ENCODE results near the gene STAMBP.
"Not testable (repeated sequence)": the region's sequence is repeated elsewhere in the genome, so short reads cannot be mapped to it uniquely, and the experiment has no call there.

Gene STAMBP

DNA sequence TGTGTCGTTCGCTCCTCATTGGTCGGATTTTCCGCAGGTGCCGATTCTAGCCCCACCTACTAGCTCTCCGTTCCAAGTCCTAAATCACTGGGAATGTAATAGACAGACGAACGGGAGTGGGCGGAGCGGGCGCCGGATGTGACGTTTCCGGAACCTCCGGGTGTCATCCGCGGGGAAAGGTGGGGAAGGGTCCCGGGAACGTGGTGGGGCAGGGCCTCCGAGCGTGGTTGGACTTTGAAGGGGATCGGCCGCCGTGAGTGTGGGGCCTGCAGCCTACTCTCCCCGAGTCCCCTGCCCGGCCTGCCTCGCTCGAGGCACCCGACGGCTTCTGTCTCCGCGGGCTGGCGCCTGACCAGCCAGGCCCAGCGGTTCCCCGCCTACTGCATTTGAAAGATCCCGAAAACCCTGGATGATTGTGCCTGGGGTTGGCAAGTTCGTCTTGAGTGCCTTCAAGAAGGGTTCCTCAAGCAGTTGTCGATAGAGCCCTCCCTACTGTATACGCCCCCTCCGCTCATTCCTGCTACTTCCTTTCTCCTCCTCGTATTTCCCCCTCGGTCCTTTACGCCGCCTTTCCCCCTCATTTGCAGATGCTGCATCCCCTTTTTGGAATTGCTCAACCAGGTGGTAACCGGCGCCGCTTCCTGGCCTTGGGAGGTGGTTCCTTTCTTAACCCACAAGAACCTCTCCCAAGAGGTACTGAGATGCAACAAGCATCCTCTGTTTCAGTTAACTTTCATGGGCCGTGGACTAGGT is at the start of gene STAMBP:
TSS of gene STAMBP (plus strand) at position 144 of the 753 bp plus-strand sequence. CDS start 1,896 bp downstream, outside the sequence.
- DNase-seq, result peak; percentile 98

DNA sequence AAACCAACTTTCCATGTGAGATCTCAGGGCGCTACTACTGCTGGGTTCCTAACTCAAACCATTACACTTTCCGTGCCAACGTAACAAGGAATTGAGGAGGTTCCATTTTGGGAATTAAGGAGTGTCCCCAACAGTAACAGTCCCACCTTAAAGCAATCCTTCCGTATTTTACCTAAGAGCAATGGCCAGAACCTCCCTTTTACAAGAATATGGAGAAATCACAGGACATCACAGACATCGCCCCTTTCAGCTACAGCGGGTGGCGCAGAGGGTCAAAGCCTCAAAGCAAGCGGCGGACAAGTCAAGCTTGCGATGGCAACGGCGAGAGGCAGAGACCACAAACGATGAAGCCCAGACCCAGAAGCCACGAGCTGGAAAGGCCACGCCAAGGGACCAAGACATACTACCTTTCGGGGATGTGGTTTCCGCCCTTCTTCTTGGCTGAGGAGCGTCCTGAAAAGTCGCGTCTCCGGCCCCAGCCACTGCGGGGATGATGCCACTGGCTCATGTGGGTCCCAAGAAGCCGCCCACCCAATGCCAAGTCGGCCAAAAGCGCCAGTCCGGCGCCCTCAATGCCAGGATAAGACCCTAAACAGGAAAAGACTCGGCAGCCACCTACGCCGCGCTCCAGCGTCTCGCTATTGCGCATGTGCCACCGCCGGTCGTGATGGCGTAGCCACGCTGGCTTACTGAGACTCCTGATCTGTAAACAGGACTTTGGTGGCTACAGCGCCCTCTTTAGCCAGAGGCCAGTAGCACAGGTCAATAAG is 49.1 kb upstream of the STAMBP start, which contains the start of gene DUSP11:
TSS of gene DUSP11 (minus strand) at position 637 of the 770 bp plus-strand sequence. CDS start at position 508, 129 bp downstream.
- peak; percentile 92 to 94 for DNase-seq

DNA sequence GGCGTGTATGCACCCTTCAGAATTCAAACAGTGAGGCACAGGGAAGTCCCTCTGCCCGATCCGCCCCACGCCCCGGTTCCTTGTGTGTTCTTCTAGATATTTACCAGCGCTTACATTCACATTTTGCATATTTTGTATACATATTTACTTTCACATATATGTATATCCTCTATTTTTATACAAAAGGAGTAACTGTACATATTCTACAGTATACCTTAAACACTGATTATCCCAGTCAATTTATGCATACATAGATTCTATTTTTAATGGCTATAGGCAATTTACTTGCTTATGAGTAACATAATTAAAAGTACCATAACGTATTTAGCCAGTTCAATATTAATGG is 48.6 kb upstream of the STAMBP start:
- no peak for DNase-seq

DNA sequence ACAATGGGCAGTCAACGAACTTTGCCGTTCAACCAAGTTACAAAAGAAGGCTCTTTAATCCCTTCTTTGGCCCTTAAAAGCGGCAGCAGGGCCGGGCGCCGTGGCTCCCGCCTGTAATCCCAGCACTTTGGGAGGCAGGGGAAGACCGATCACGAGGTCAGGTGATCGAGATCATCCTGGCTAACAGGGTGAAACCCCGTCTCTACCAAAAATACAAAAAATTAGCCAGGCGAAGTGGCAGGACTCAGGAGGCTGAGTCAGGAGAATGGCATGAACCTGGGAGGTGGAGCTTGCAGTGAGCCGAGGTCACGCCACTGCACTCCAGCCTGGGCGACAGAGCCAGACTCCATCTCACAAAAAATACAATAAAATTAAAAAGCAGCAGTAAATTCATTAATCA is 45.4 kb upstream of the STAMBP start:
- DNase-seq, result not testable (repeated sequence)

DNA sequence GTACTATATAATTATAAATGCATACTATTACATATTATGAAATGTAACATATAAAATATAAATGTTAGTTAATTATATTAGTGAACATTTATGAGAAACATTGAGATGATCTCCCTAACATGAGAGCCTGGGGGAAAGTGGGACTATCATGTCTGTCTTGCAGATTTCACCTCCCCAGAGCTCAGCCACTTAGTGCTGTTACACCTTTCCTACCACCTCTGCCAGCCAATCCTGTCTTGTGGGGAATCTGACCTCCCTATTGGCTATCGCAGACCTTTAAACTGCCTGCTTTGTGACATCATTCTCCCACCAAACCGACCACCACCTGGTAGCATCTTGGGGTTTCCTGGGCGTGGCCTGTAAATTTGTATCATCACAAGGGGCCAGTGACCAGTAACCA is 44.9 kb upstream of the STAMBP start, which contains the start of gene C2orf78:
TSS of gene C2orf78 (plus strand) at position 301 of the 400 bp plus-strand sequence. CDS start 127 bp downstream, outside the sequence.
- not testable (repeated sequence) for DNase-seq

DNA sequence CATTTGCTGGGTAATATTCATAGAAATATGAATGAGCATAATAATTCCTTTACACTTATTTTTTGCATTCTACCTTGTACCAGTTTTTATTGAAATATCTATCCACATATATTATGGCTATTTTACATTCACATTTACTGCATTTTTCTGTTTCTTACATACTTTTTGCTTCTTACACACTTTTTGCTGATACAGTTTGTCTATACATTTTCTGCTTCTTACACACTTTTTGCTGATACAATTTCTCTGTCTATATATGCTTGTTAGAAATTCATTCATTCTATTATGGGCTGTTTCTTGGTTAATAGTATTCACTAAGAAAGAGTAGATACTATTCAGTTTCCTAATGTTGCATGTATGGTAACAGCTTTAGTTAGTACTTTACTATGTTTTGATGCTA is 16.9 kb upstream of the STAMBP start:
- no peak for DNase-seq

DNA sequence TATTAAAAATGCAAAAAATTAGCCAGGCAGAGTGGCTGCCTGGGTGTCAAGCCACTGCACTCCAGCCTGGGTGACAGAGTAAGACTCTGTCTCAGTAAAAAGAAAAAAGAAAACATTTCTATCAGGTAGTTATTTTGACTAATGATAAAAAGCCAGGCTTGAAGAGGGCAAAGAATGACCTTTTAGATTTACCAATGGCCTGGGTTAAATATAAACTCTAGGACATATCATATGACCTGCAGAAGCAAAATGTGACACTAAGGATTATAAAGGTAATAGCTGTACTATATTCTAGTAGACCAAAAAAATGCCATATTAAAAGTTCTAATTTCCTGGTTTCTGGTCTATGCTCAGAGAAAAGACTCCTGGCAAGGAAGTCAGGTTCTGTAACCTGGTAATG is 16.1 kb upstream of the STAMBP start:
- no peak for DNase-seq

DNA sequence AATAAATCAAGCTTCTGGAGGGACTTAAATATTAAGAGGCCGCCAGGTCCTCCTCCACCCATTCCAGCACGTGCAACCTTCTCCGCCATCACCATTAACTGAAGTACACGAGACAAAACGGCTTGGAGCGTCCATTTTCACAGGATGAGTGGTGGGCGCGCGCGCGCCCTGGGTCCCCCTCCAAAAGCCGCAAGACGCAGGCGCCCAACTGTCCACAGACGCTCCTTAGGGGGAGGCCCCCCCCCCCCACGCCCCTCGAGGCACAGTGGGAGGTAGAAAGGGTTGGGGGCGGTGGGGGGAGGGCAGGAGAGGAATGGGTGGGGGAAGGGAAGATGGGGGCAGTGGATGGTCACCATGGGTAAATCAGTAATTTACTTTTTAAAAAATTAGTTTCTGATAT is 10.5 kb upstream of the STAMBP start:
- no peak for DNase-seq

DNA sequence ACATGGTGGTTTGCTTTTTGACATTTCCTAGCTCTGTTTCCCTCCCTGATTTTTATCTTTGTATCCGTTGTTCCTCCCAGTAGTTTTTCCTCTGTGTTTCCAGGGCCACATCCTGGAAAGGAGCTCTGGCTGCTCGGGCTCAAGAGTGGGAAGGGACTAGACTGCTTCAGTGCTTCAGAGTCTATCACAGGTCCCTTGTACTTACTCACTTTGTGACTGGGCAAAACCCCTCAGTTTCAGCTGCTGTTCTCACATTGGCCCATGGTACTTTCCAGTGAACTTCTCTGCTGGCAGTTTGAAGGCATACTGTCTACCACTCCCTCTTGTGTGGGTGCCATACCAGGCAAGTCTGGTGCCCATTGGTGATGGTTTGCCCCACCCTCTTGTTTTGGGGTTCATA is 7.5 kb upstream of the STAMBP start:
- no peak for DNase-seq

DNA sequence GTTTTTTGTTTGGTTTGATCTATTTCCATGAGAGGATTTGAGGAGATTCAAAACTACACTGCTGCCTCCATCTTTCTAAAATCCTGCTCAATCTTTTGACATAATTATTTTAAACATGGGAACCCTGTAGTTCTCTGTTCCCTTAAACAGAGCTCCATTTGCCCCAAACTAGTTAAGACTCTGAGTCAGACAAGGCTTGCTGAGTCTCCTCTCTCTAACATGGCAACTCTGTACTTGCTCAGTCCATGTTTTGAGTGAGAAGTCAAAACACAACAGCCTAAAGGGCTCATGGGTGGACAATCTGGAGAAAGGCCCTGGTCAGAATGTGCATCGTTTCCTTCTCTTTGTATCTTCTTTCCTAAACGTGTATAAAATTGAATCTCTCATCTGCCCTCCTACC is 7.1 kb upstream of the STAMBP start:
- DNase-seq, result no peak

DNA sequence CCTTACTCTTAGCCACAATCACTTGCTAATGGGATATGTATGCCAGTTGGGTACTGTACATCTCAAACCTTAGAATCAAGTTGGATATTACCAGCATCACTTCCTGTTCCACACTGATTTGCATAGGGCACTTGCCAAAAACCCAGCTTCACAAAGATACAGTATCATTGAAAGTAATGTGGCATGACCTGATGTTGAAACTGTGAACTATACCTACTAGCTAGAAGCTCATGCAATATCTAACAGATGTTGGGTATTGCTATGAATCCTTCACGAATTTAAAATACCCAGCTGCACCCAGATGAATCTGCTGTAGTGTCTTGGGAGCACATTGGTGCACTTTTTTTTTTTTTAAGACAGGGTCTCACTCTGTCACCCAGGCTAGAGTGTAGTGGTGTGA is 6.5 kb upstream of the STAMBP start:
- DNase-seq, result no peak

DNA sequence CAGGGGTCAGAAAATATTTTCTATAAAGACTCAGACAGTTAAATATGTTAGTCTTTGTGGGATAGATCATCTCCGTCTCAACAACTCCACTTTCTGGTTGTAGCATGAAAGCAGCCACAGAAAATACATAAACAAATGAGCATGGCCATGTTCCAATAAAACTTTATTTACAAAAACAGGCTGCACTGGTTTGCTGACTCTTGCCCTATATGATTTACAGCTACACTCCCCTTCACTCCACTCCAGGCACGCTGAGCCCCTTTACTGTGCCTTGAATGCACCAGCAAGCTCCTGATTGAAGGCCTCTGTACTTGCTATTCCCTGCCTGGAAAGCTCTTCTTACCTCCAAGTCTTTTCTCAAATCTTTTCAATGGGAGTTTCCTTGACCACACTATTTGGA is 5.8 kb upstream of the STAMBP start:
- no peak for DNase-seq

DNA sequence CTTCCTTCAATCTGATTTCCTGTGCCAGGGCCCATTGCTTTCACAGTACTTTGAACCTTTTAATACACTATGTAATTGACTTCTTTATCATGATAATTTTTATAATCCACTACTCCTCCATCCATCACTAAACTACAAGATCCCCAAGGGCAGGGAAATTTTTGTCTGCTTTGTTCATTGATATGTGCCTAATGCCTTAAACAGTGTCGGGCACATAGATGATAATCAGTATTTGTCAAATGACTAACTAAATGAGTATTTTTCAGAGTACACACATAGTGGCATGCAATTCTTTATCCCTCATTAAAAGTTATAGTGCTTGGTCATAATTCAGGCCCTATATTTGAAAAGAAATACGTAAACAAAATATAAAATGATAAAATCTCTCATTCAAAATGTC is 5.3 kb upstream of the STAMBP start:
- DNase-seq, result no peak

DNA sequence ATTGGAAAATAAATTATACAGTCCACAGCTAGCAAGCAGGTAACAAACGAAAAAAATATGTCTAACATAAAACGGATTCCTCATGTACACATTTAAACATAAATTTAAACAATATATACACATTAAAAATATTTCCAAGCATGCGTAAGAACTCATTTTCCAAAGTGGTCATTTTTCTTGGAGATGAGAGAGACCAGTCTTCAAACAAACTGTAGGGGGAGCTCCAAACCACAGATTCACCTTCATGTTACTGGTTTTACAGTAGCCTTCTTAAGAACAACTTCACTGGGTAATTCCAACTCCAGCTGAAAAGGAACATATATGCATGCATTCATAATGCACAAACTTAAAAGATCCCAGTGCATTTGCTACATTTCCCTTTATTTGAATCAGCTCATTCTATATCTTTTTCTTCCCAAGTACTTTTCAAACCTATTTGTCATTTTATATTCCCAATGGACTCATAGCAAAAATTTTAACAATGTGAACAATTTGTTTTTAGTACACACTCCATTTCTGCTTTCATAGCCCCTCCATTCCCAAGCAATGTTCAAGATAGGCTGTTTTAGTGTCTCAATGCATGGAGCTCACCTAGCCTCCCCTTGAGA is 4.7 kb upstream of the STAMBP start:
- peak; percentile 80 to 85 for DNase-seq

DNA sequence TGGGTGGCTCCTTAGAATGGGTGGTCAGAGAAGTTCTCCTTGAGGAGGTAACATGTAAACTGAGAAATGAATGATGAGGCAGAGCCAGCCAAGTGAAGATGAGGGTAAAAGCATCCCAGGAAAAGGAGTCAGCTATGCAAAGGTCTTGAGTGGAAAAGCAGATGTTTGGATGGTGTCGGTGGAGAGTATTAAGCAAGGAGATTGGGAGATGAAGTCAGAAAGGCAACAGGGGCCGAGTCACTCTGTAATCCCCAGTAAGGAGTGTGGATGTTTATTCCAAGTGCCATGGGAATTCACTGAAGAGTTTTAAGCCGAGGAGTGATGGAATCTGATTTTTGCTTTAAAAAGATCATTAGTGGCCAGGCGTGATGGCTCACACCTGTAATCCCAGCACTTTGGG is 3.4 kb upstream of the STAMBP start:
- DNase-seq, result no peak

DNA sequence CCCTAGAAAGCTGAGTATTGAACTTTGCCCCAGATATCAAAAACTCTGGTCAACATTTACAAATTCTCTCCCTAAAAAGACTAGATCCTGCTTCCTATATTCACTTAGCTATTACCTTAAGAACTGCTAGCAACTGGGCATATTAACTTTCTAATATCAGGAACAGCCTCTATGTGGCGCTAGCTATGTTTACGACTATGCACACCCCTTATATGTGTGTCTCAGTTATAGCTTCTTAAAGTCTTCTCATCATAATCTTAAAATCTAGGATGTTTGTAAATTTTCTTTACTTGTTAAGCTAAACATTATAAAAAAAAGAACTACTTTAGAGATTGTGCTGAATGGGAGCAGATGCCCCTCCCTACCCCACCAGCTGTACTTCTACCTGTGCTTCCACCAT is 1.7 kb upstream of the STAMBP start:
- peak; percentile 78 to 90 for DNase-seq

DNA sequence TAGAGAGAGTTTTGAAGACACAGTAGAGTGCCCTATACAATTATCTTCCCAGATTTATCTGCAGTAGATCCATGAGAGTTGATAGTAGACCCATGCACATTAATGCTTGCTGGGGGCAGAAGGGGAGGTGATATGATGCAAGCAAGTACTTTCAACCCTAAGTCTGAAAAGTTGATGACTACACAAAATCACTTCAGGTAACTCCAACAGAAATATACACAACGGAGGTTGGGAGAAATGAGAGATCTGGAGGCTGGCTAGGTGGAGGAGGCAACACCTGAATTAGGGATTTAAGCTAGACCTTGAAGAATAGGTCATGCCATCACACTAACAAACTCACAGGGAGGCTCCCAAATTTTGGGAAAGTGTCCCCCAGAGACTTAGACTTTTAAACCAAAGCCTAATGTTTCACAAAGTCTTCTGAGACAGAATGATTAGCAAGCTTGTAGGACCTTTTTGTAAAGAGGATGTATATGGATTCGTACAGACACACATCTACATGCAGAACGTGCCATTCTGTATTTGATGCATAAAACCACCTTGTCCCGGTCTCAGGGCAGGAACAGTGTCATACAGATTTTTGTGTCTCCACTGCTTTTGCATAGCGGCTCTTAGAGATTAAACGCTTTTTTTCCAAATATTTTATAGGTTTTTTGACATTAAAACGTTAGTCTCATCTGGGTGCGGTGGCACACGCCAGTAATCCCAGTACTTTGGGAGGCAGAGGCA is 937 bp upstream of the STAMBP start:
- no peak for DNase-seq

DNA sequence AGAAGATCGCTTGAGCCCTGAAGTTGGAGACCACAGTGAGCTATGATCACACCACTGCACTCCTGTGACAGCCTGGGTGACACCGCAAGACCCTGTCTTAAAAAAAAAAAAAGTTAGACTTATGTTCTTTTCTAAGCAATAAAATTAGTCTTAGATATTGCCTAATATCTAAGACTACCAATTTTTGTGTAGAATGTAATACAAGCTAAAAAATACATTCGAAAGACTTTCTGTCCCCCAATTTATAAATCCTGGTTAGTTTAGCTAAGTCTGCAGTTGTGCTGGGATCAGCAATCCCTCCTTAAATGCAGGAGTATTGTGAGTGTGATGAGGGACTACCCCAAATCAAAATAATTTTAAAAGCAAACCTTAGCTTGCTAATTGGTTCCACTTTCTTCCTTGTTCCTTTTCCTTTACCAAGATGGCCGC is 358 bp upstream of the STAMBP start:
- DNase-seq, result no peak

DNA sequence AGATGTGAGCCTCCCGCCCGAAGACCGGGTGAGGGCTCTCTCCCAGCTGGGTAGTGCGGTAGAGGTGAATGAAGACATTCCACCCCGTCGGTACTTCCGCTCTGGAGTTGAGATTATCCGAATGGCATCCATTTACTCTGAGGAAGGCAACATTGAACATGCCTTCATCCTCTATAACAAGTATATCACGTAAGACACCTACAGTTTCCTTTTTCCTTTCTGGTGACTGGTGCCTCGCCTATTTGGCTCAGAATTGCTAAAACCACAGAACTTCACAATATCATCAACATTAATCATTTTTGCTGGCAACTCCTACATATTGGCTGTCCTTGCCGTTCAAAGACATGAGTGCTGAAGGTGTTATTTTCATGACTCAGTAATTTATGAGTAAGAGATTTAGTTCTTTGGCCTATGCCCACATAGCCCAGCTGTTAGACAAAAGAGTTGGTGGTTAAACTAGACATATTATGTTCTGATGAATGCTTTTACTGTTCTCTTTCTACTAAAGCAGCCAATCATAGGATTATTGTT is 2.2 kb downstream of the STAMBP start:
- no peak for DNase-seq

DNA sequence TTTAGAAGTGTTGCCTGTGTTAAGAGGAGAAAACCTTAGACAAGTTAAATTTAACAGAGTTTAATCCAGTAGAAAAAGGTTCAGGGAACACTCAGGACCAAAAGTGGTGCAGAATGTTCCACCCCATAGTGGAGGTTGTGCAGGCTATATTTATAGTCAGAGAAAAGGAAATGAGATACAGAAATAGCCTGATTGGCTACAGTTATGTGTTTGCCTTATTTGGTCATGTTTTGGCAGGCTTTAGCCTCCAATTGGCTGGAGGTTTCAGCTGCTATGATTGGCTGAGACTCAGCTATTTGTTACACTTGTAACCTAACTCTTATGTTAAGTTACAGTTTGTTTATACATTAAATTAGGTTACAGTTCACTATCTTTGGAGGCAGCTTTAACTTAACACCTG is 4.2 kb downstream of the STAMBP start:
- DNase-seq, result no peak

DNA sequence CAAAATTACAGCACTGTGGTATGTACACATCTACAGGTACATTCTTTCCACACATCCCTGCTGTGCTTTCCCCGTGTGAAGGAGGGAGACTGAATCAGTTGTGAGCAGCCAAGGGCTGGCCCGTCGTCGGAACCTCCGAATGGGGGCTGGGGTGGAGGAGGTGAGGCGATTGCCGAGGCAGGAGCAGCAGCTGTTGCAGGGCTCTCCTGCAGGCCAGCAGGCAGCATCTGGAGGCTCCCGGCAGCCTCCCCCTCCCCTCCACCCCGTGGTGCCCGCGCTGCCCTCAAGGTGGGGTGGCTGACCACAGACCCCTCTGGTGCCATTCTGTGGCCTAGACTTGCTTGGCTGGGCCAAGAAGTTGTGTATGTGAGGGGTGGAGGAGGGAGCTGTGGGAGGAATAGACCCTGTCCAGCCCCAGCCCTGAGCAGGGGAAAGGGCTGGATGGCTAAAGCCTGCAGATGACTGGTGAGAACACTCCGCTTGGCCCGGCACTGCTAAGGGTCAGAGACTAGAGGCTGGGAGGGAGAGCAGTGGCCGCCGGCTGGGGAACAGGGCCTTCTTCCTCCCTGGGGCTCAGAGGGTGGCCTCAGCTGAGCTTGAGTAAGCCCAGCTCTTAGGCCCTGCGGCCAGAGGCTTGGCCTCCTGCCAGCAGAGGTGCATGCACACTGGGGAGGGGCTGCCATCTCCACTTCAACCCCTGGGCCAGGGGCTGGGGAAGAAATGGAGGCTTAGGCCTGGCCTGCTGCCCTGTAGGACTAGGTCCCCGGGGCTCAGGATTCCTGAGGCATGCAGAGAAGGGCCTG is 7.6 kb downstream of the STAMBP start:
- no peak for DNase-seq

All from Kasumi-1 (cell line).